Stomach (tissue), 9 donors: ENCODE measurements around the gene RIN2. TPM values are rescaled to one million over a fixed set of nuclear protein-coding genes. Genes with fewer than 3 reads are reported as not detected.

Experiments used
- DNase-seq, 2 donors: peaks; one replicate each; pipeline versions ENCODE4 v3.0.0 to v3.0.0-alpha.2; 2013 to 2019
- H3K27ac ChIP-seq, 5 donors: fragments of 200-600 bp in 4 of 5; sonication (generic) in 4 of 5; one replicate each; pipeline ENCODE4 v1.5.1; 2013 to 2019; ENCODE audit warnings: mild to moderate bottlenecking in 1 of 5, moderate library complexity in 1 of 5
- H3K27me3 ChIP-seq, 3 donors: fragments of 200-600 bp; sonication (generic); one replicate each; pipeline ENCODE4 v1.5.1; 2017 to 2019; ENCODE audit warnings: mixed run types in 1 of 3
- H3K36me3 ChIP-seq, 4 donors: fragments of 200-600 bp; sonication (generic); 1 replicate in 3 of 4; 2 replicates in 1 of 4; pipeline ENCODE4 v1.5.1; 2016 to 2019
- H3K4me1 ChIP-seq, 4 donors: fragments of 200-600 bp; sonication (generic); one replicate each; pipeline ENCODE4 v1.5.1; 2016 to 2019
- H3K4me3 ChIP-seq, 4 donors: fragments of 200-600 bp; sonication (generic) in 3 of 4; one replicate each; pipeline ENCODE4 v1.5.1; 2016 to 2019; ENCODE audit warnings: mild to moderate bottlenecking in 1 of 4
- H3K9me3 ChIP-seq, 4 donors: fragments of 200-600 bp; sonication (generic); one replicate each; pipeline ENCODE4 v1.5.1; 2016 to 2019
- CTCF ChIP-seq, 7 experiments: fragments of 450-650 bp in 4 of 7; fragments of 200-600 bp in 3 of 7; sonication (generic) in 3 of 7; IDR thresholded peaks; one replicate each; pipeline ENCODE4 v1.5.1; 2016 to 2019; ENCODE audit warnings: antibody characterized with exemption in 7 of 7, control low read depth in 2 of 7, mild to moderate bottlenecking in 1 of 7
- EP300 ChIP-seq: sonication (generic); formaldehyde crosslinking; IDR thresholded peaks from one replicate; pipeline ENCODE4 v1.6.1; 2017; ENCODE audit warnings: antibody characterized with exemption
- POLR2A ChIP-seq, 4 donors: fragments of 450-650 bp; IDR thresholded peaks; one replicate each; pipeline ENCODE4 v1.6.1; 2016; ENCODE audit warnings: antibody characterized with exemption in 4 of 4, control low read depth in 2 of 4, mild to moderate bottlenecking in 1 of 4, moderate library complexity in 1 of 4
- POLR2AphosphoS5 ChIP-seq, 3 donors: sonication (generic); formaldehyde crosslinking; IDR thresholded peaks; one replicate each; pipeline ENCODE4 v1.6.1; 2016; ENCODE audit warnings: antibody characterized with exemption in 3 of 3
- WGBS, 5 donors: extraction: QIAGEN DNeasy Blood & Tissue Kit in 3 of 5; methylation state at CpG; one replicate each; pipeline versions ENCODE4 v1.1.5 to v1.1.7; 2013 to 2018; 5-methylcytosine and 5-hydroxymethylcytosine counted together
- intact Hi-C: fragments of 100-400 bp; cut with DNase I; formaldehyde crosslinking; loops from one replicate; pipeline ENCODE4 v1.15.1; 2023; ENCODE audit warnings: low total_unique reads
- polyA plus RNA-seq, 3 donors: library from polyadenylated mRNA; stranded (reverse); fragments of 200-250 nt; gene quantifications; one replicate each; pipeline ENCODE4 v1.2.3, GENCODE V29; 2013
- total RNA-seq, 5 donors: library from RNA; depleted of rRNA; stranded (reverse); fragments of >200 nt; gene quantifications; one replicate each; pipeline versions ENCODE4 v1.1.0 to v1.2.3, GENCODE V29; 2014 to 2016
- donor health status: healthy with polysubstance abuse.
- donor health status: Bipolar disorder and iron deficiency.
- donor health status: healthy.

Gene RIN2
- total and polyA plus RNA-seq, 8 donors, result 9.9 to 82.7 (median 27.0) TPM

- no peaks in the 10 kb centered on the region for H3K9me3 ChIP-seq
- peaks cover 16 to 33% (median 29%) of the 10 kb centered on the region in 4 donors for H3K4me1 ChIP-seq
- H3K27ac ChIP-seq, result peak overlapping the region in 3 of 5 donors; percentile 2 to 39 (median 38)
- H3K36me3 ChIP-seq, result no peaks in the 10 kb centered on the region
- H3K4me3 ChIP-seq, result no peak overlapping the region
- no peak for TF ChIP-seq CTCF (IDR thresholded peaks at IDR 0.05)
- TF ChIP-seq POLR2A (IDR thresholded peaks at IDR 0.05), result no peak
- TF ChIP-seq EP300, result no peak
- TF ChIP-seq POLR2AphosphoS5 (IDR thresholded peaks at IDR 0.05), result no peak
- intact Hi-C loops, result loop anchor here (10.0 kb wide), 2 partner anchors 101 to 211 kb away; no protein-coding TSS in a partner anchor
- H3K27me3 ChIP-seq, result no peaks in the 10 kb centered on the region
- WGBS, 5 donors, result 23 to 63% (median 55%) methylated on average over 6 to 7 of the region's 7 CpGs
- DNase-seq, result peak in 1 of 2 donors; percentile 36
Observed at GRCh38 chr20:19783966-19784401, 25.9 kb downstream of the RIN2 start.

GRCh38 chr20:19784511-19785172, 26.6 kb downstream of the RIN2 start:
- intact Hi-C loops, result loop anchor here (10.0 kb wide), 2 partner anchors 100 to 210 kb away; no protein-coding TSS in a partner anchor
- H3K36me3 ChIP-seq, result no peaks in the 10 kb centered on the region
- H3K4me3 ChIP-seq, result no peak overlapping the region
- WGBS, 5 donors, result 7 to 18% (median 16%) methylated on average over 11 of the region's 11 CpGs
- peaks cover 16 to 33% (median 29%) of the 10 kb centered on the region in 4 donors for H3K4me1 ChIP-seq
- no peaks in the 10 kb centered on the region for H3K9me3 ChIP-seq
- DNase-seq, result peak; percentile 38 to 90
- H3K27me3 ChIP-seq, result no peaks in the 10 kb centered on the region
- H3K27ac ChIP-seq, result peak overlapping the region; percentile 12 to 60 (median 38)
- TF ChIP-seq CTCF (IDR thresholded peaks at IDR 0.05) (peak in 5 of 7 experiments; percentile 60 to 80 (median 73)), POLR2AphosphoS5 (IDR thresholded peaks at IDR 0.05) (peak in 1 of 3 donors; percentile 24), EP300 (no peak)

DNA sequence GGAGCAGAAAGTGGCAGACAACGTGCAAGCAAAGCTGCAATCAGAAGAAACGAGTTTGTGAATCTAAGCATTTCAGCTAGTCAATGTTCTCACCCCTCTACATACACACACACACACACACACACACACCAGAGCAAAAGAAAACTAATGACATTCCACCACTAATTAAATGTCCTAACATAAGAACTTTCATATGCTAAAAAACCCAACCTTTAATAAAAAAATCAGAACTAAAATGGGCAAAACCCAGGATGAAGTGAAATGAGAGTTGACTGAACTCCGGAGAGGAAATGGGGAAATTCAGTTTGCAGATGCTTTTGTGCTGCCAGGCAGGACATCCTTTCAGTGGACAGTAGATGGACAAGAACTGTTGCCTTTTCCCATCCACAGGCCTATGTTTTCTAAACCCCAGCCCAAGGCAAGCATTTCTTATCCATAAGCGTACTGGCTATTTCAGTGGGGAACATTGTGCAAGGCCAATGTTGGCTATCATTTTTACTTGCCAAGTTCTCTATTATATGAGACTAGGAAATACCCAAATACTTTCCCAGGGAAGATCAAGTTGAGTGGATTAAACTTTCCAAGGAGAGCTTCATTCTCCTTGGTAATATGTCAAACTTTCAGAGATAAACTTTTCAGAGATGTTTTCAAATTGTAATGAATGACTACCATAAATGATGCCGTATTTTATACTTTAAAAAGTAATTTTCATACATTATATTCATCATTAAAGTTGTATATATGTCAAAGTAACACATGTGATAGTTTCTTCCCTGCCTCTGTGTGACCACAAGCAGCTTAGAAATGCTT, 27.3 kb downstream of the RIN2 start:
- intact Hi-C loops, result loop anchor here (10.0 kb wide), 2 partner anchors 99 to 209 kb away; no protein-coding TSS in a partner anchor
- DNase-seq, result no peak
- Histone ChIP-seq H3K9me3 (no peaks in the 10 kb centered on the region), H3K27me3 (no peaks in the 10 kb centered on the region), H3K4me1 (peaks cover 16 to 33% (median 29%) of the 10 kb centered on the region in 4 donors), H3K27ac (peak overlapping the region in 4 of 5 donors; percentile 36 to 60 (median 46)), H3K36me3 (no peaks in the 10 kb centered on the region), H3K4me3 (no peak overlapping the region)
- TF ChIP-seq CTCF (IDR thresholded peaks at IDR 0.05) (no peak), EP300 (no peak)
- 37 to 50% (median 43%) methylated on average over 5 of the region's 5 CpGs for WGBS, 5 donors

DNA sequence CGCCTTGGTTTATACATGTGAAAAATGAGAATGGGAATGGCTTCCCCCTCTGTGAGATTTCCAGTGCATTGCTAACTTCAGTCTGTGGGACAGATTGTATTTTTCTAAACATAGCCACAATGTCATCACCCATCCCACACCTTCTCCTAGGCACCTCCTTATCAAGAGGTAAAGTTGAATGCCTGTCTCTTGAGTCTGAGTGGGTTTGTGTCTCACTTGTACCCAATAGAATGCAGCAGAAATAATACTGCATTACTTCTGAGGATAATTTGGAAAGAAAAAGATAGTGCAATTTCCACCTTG, 27.9 kb downstream of the RIN2 start:
- Histone ChIP-seq H3K27me3 (no peaks in the 10 kb centered on the region), H3K4me3 (no peak overlapping the region), H3K9me3 (no peaks in the 10 kb centered on the region), H3K4me1 (peaks cover 16 to 33% (median 29%) of the 10 kb centered on the region in 4 donors), H3K27ac (peak overlapping the region in 2 of 5 donors; percentile 55 to 60), H3K36me3 (no peaks in the 10 kb centered on the region)
- DNase-seq, result no peak
- intact Hi-C loops, result loop anchor here (10.0 kb wide), 2 partner anchors 99 to 209 kb away; no protein-coding TSS in a partner anchor
- TF ChIP-seq EP300 (no peak), POLR2AphosphoS5 (IDR thresholded peaks at IDR 0.05) (no peak), POLR2A (IDR thresholded peaks at IDR 0.05) (no peak), CTCF (IDR thresholded peaks at IDR 0.05) (no peak)
- WGBS, 5 donors, result 74 to 92% (median 88%) methylated on average over 1 of the region's 1 CpG
